Esophagus muscularis mucosa (tissue), 4 donors: ENCODE data around the gene RAET1E. TPM values are rescaled to one million over a fixed set of nuclear protein-coding genes. Genes with fewer than 3 reads are reported as not detected.
"Not testable (repeated sequence)": the region's sequence is repeated elsewhere in the genome, so short reads cannot be mapped to it uniquely, and the experiment has no call there.

ENCODE experiments used
- DNase-seq: peaks from one replicate; pipeline ENCODE4 v3.0.0-alpha.2; 2017; ENCODE audit errors: extremely low spot score
- H3K27ac ChIP-seq, 4 donors: fragments of 200-600 bp; sonication (generic); replicated peaks in 1 of 4; 1 replicate in 3 of 4; 2 replicates in 1 of 4; pipeline ENCODE4 v1.5.1; 2016 to 2019; ENCODE audit warnings: mild to moderate bottlenecking in 1 of 4
- H3K27me3 ChIP-seq, 4 donors: fragments of 200-600 bp; sonication (generic); one replicate each; pipeline versions ENCODE4 v1.5.1 to v1.6.0; 2016 to 2019
- H3K36me3 ChIP-seq, 4 donors: fragments of 200-600 bp; sonication (generic); one replicate each; pipeline ENCODE4 v1.5.1; 2016 to 2019
- H3K4me1 ChIP-seq, 4 donors: fragments of 200-600 bp; sonication (generic); one replicate each; pipeline ENCODE4 v1.5.1; 2016 to 2019
- H3K4me3 ChIP-seq, 4 donors: fragments of 200-600 bp; sonication (generic); 1 replicate in 2 of 4; 2 replicates in 2 of 4; pipeline ENCODE4 v1.5.1; 2016 to 2019; ENCODE audit warnings: mild to moderate bottlenecking in 4 of 4, moderate library complexity in 1 of 4
- H3K9me3 ChIP-seq, 4 donors: fragments of 200-600 bp; sonication (generic); 1 replicate in 3 of 4; 2 replicates in 1 of 4; pipeline ENCODE4 v1.5.1; 2016 to 2019
- CTCF ChIP-seq, 3 experiments: fragments of 200-600 bp in 2 of 3; fragments of 450-650 bp in 1 of 3; sonication (generic) in 2 of 3; IDR thresholded peaks; one replicate each; pipeline ENCODE4 v1.5.1; 2017 to 2019; ENCODE audit warnings: antibody characterized with exemption in 3 of 3, mild to moderate bottlenecking in 2 of 3, moderate library complexity in 1 of 3
- EP300 ChIP-seq: sonication (generic); formaldehyde crosslinking; IDR thresholded peaks from one replicate; pipeline ENCODE4 v1.6.1; 2017; ENCODE audit warnings: antibody characterized with exemption
- POLR2A ChIP-seq: fragments of 450-650 bp; IDR thresholded peaks from one replicate; pipeline ENCODE4 v1.6.1; 2017; ENCODE audit warnings: antibody characterized with exemption, moderate library complexity, mild to moderate bottlenecking, low read depth
- POLR2AphosphoS5 ChIP-seq, 2 donors: sonication (generic); formaldehyde crosslinking; IDR thresholded peaks; one replicate each; pipeline ENCODE4 v1.6.1; 2017; ENCODE audit warnings: antibody characterized with exemption in 2 of 2
- WGBS: methylation state at CpG from one replicate; pipeline ENCODE4 v1.1.5; 2018; 5-methylcytosine and 5-hydroxymethylcytosine counted together
- intact Hi-C: fragments of 100-400 bp; cut with DNase I; formaldehyde crosslinking; loops from one replicate; pipeline ENCODE4 v1.15.1; 2023
- total RNA-seq, 4 donors: library from RNA; depleted of rRNA; stranded (reverse); fragments of >200 nt; gene quantifications; one replicate each; pipeline versions ENCODE4 v1.1.0 to v1.2.1, GENCODE V29; 2016

The RAET1E gene
- total RNA-seq, 4 donors from 2014 or later, result 0.29 TPM; not detected in 3

DNA sequence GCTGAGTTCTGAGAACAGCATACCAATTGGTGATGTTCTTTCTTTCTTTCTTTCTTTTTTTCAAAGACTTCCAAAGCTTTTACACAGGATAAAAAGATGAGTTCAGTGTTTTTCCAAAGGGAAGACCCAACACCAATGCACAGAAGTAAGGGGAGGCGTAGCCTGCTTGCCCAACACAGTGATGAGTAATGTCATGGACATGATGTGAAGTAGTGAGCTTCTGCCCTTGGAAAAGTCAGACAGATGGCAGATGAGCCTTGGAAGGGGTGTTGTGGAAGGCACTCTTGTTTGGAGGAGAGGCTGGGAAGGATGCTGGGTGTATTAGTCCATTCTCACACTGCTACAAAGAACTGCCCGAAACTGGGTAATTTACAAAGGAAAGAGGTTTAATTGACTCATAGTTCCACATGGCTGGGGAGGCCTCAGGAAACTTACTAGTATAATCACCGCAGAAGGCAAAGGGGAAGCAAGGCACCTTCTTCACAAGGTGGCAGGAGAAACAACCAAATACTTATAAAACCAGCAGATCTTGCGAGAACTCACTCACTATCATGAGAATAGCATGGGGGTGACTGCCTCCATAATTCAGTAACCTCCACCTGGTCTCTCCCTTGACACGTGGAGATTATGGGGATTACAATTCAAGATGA is 46.3 kb downstream of the RAET1E start:
- peaks cover 10 to 28% (median 25%) of the 10 kb centered on the region in 4 donors for H3K4me1 ChIP-seq
- TF ChIP-seq POLR2A, result no peak
- no peak for TF ChIP-seq POLR2AphosphoS5 (IDR thresholded peaks at IDR 0.05)
- TF ChIP-seq EP300, result no peak
- TF ChIP-seq CTCF (IDR thresholded peaks at IDR 0.05), result no peak
- no peak overlapping the region for H3K4me3 ChIP-seq
- no peaks in the 10 kb centered on the region for H3K9me3 ChIP-seq
- no peaks in the 10 kb centered on the region for H3K27me3 ChIP-seq
- WGBS, result 83% methylated on average over 5 of the region's 5 CpGs
- DNase-seq, result no peak
- no peak overlapping the region for H3K27ac ChIP-seq
- intact Hi-C loops, result no loop called here
- peaks cover 0 to 21% (median 2%) of the 10 kb centered on the region in 4 donors for H3K36me3 ChIP-seq

DNA sequence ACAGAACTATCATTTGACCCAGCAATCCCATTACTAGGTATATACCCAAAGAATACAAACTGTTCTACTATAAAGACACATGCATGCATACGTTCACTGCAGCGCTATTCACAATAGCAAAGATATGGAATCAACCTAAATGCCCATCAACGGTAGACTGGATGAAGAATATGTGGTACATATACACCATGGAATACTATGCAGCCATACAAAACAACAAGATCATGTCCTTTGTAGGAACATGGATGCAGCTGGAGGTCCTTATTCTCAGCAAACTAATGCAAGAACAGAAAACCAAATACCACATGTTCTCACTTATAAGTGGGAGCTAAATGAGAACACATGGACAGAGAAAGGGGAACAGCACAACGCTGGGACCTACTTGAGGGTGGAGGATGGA is 49.6 kb downstream of the RAET1E start:
- H3K27me3 ChIP-seq, DNase-seq, H3K27ac ChIP-seq, H3K9me3 ChIP-seq, H3K4me3 ChIP-seq, intact Hi-C loops: not testable (repeated sequence)
- peaks cover 10 to 30% (median 22%) of the 10 kb centered on the region in 4 donors for H3K4me1 ChIP-seq
- H3K36me3 ChIP-seq, result peaks cover 0 to 21% (median 2%) of the 10 kb centered on the region in 4 donors
- WGBS, result 74% methylated on average over 4 of the region's 4 CpGs

Other genes starting within 250 kb of the RAET1E start
- 10 to 100 TPM; 15.8 to 24.5 (median 20.2) TPM for gene KATNA1, start 249.4 kb downstream of the RAET1E start, total RNA-seq
- 10 to 100 TPM; 27.0 to 33.6 (median 30.1) TPM for gene LATS1, start 180.0 kb downstream of the RAET1E start, total RNA-seq
- 10 to 100 TPM in 3 of 4 donors, 1 to 10 TPM in 1; 9.2 to 15.4 (median 11.5) TPM for gene NUP43, start 151.6 kb downstream of the RAET1E start, total RNA-seq
- 100 to 1,000 TPM in 3 of 4 donors, 10 to 100 TPM in 1; 93.9 to 111 (median 107) TPM for gene PCMT1, start 148.4 kb downstream of the RAET1E start, total RNA-seq
- gene LRP11, start 33.8 kb downstream of the RAET1E start, total RNA-seq, result 10 to 100 TPM; 15.0 to 29.1 (median 24.0) TPM
- gene RAET1G, start 25.0 kb upstream of the RAET1E start, total RNA-seq, result under 1 TPM in 2 of 4 donors, not detected in 2; 0.29 to 0.32 TPM
- under 1 TPM in 1 of 4 donors, not detected in 3; 0.39 TPM for gene ULBP2, start 43.9 kb upstream of the RAET1E start, total RNA-seq
- under 1 TPM in 1 of 4 donors, not detected in 3; 0.17 TPM for gene ULBP1, start 65.8 kb upstream of the RAET1E start, total RNA-seq
- not detected for gene RAET1L, start 127.4 kb upstream of the RAET1E start, total RNA-seq
- gene ULBP3, start 171.0 kb upstream of the RAET1E start, total RNA-seq, result under 1 TPM in 3 of 4 donors, not detected in 1; 0.50 to 0.86 (median 0.65) TPM
- gene PPP1R14C, start 244.9 kb upstream of the RAET1E start, total RNA-seq, result under 1 TPM in 2 of 4 donors, not detected in 2; 0.26 to 0.40 TPM